ENCODE measurements around the gene GATA3. TPM values are rescaled to one million over a fixed set of nuclear protein-coding genes. Genes with fewer than 3 reads are reported as not detected.

Gene GATA3
- total RNA-seq, 1 experiment from 2014 or later: 3.1 TPM

DNA sequence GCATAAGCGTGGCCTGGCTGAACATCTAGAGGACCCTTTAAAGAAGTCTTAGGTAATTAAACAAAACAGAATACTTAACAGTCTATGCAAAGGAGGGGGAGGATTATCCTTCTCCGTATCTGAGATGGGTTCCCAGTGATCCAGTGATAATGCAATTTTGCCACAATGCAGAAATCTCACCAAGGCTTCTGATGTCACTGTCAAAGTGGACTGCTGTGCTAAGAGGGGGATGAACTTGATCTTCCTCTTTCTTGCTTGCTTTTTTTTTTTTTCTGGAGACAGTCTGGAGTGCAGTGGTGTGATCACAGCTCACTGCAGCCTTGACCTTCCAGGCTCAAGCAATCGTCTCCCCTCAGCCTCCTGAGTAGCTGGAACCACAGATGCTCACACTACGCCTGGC is 30.8 kb downstream of the GATA3 start:
- Histone ChIP-seq H3K9me3 (ENCODE audit: low read depth, low read length, poor library complexity, severe bottlenecking) (no peaks in the 10 kb centered on the region), H3K4me1 (ENCODE audit: insufficient read depth, low read length, poor library complexity, severe bottlenecking) (no peaks in the 10 kb centered on the region), H3K4me3 (ENCODE audit: low read depth, low read length, poor library complexity, severe bottlenecking) (no peak overlapping the region), H3K27me3 (replicated peaks; ENCODE audit: insufficient read depth, low read depth, low read length, poor library complexity) (no peaks in the 10 kb centered on the region), H3K27ac (ENCODE audit: low read depth, low read length, poor library complexity, severe bottlenecking) (no peak overlapping the region), H3K36me3 (ENCODE audit: insufficient read depth, low read length, poor library complexity, severe bottlenecking) (no peaks in the 10 kb centered on the region)
- no peak for DNase-seq (ENCODE audit: low spot score)
- ChIA-PET CTCF (no interaction called here), POLR2A (ENCODE audit: low non-redundant PET) (no interaction called here)
- TF ChIP-seq EZH2 (IDR thresholded peaks at IDR 0.05; ENCODE audit: borderline replicate concordance, low read depth, low read length, poor library complexity, severe bottlenecking) (no peak), CTCF (conservative IDR thresholded peaks at IDR 0.05; ENCODE audit: low read depth, low read length) (no peak)
- intact Hi-C loops (cut with micrococcal nuclease; ENCODE audit: unreplicated experiment): no loop called here
- BruUV-seq (replicated peaks): no TSS peak

DNA sequence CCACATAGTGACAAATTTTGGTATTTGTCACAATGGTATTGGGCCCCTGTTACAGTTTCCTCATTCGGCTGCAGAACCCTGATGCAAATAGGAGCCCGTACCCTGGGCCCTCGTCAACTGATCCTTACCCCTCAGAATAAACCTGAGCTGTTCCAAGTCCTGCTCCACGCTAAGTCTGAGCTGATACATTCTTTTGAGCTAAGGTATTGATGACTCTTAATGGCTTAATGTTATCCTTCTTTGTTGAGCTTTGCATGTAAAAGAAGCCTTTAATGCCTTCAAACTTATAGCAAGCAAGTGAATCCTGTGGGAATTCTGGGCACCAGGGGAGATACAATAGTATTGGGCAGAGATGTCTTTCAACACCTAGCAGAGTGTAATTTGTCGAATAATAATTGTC is 31.8 kb downstream of the GATA3 start:
- CTCF ChIA-PET: no interaction called here
- Histone ChIP-seq H3K4me1 (ENCODE audit: insufficient read depth, low read length, poor library complexity, severe bottlenecking) (no peaks in the 10 kb centered on the region), H3K4me3 (ENCODE audit: low read depth, low read length, poor library complexity, severe bottlenecking) (no peak overlapping the region), H3K27me3 (replicated peaks; ENCODE audit: insufficient read depth, low read depth, low read length, poor library complexity) (no peaks in the 10 kb centered on the region), H3K36me3 (ENCODE audit: insufficient read depth, low read length, poor library complexity, severe bottlenecking) (no peaks in the 10 kb centered on the region), H3K27ac (ENCODE audit: low read depth, low read length, poor library complexity, severe bottlenecking) (no peak overlapping the region), H3K9me3 (ENCODE audit: low read depth, low read length, poor library complexity, severe bottlenecking) (no peaks in the 10 kb centered on the region)
- no peak for DNase-seq (ENCODE audit: low spot score)
- no TSS peak for BruUV-seq (replicated peaks)
- TF ChIP-seq EZH2 (IDR thresholded peaks at IDR 0.05; ENCODE audit: borderline replicate concordance, low read depth, low read length, poor library complexity, severe bottlenecking) (no peak), CTCF (conservative IDR thresholded peaks at IDR 0.05; ENCODE audit: low read depth, low read length) (no peak)
- POLR2A ChIA-PET (ENCODE audit: low non-redundant PET): no interaction called here
- intact Hi-C loops (cut with micrococcal nuclease; ENCODE audit: unreplicated experiment): no loop called here

DNA sequence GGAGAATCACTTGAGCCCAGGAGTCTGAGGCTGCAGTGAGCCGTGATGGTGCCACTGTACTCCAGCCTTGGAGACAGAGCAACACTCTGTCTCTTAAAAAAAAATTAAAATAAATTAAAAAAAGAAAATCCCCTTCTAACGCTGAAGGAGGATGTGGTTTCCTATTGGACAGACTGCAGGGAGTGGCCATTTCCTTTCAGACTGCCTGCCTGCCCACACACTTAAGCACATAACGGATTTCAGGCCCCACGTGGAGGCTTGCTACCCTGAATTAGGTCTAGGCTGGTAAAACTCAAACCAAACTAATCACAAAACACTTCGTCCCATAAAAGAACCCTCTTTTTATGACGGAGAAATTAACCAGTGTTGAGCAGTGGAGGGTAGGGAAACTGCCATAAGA is 34.0 kb downstream of the GATA3 start:
- CTCF ChIA-PET: no interaction called here
- H3K36me3 ChIP-seq (ENCODE audit: insufficient read depth, low read length, poor library complexity, severe bottlenecking): no peaks in the 10 kb centered on the region
- no peaks in the 10 kb centered on the region for H3K27me3 ChIP-seq (replicated peaks; ENCODE audit: insufficient read depth, low read depth, low read length, poor library complexity)
- POLR2A ChIA-PET (ENCODE audit: low non-redundant PET): no interaction called here
- no TSS peak for BruUV-seq (replicated peaks)
- no peak overlapping the region for H3K4me3 ChIP-seq (ENCODE audit: low read depth, low read length, poor library complexity, severe bottlenecking)
- no peak for TF ChIP-seq EZH2 (IDR thresholded peaks at IDR 0.05; ENCODE audit: borderline replicate concordance, low read depth, low read length, poor library complexity, severe bottlenecking)
- TF ChIP-seq CTCF (conservative IDR thresholded peaks at IDR 0.05; ENCODE audit: low read depth, low read length): no peak
- H3K27ac ChIP-seq (ENCODE audit: low read depth, low read length, poor library complexity, severe bottlenecking): no peak overlapping the region
- no peaks in the 10 kb centered on the region for H3K4me1 ChIP-seq (ENCODE audit: insufficient read depth, low read length, poor library complexity, severe bottlenecking)
- intact Hi-C loops (cut with micrococcal nuclease; ENCODE audit: unreplicated experiment): no loop called here
- H3K9me3 ChIP-seq (ENCODE audit: low read depth, low read length, poor library complexity, severe bottlenecking): no peaks in the 10 kb centered on the region
- DNase-seq (ENCODE audit: low spot score): peak; percentile 11
